IMR-90 (cell line): Measurements from ENCODE around the gene CDT1.

ENCODE experiments used
- CTCF ChIP-seq: conservative IDR thresholded peaks from 2 replicates; pipeline ENCODE4 v1.5.1; 2012; ENCODE audit warnings: mild to moderate bottlenecking, low read depth, low read length, improper control_type of control experiment
- SMC3 ChIP-seq: fragments of 150-350 bp; IDR thresholded peaks from 2 replicates; pipeline ENCODE4 v1.6.1; 2016; ENCODE audit warnings: low read depth, mild to moderate bottlenecking, antibody characterized with exemption, low read length, moderate library complexity

- TF ChIP-seq CTCF, result no peak
- TF ChIP-seq SMC3, result no peak
Observed at GRCh38 chr16:88824256-88825077, 20.9 kb downstream of the CDT1 start.
